Neural cell (in vitro differentiated cells): Measurements from ENCODE around the gene TMEM50B. TPM values are rescaled to one million over a fixed set of nuclear protein-coding genes. Genes with fewer than 3 reads are reported as not detected.
"Not testable (repeated sequence)": the region's sequence is repeated elsewhere in the genome, so short reads cannot be mapped to it uniquely, and the experiment has no call there.

Experiments
- H2AFZ ChIP-seq: fragments of 200-600, 300-800 bp; sonication (generic), shearing (Covaris generic); 2 replicates; pipeline ENCODE4 v1.6.0; 2014; ENCODE audit warnings: low read depth, mild to moderate bottlenecking, antibody characterized with exemption, low read length, moderate library complexity
- H3F3A ChIP-seq: fragments of 200-600 bp; shearing (Covaris generic); 2 replicates; pipeline ENCODE4 v1.6.1; 2016; ENCODE audit warnings: mild to moderate bottlenecking, moderate library complexity, mixed read lengths, antibody characterized with exemption, low read length; ENCODE audit not compliant: insufficient read depth, poor library complexity, severe bottlenecking
- H3K27ac ChIP-seq: fragments of 200-600, 300-800 bp; sonication (generic), shearing (Covaris generic); 2 replicates; pipeline ENCODE4 v1.5.1; 2014; ENCODE audit warnings: mild to moderate bottlenecking, low read length, moderate library complexity
- H3K27me3 ChIP-seq: fragments of 300-800, 200-600 bp; sonication (generic), shearing (Covaris generic); 2 replicates; pipeline ENCODE4 v1.6.0; 2014; ENCODE audit warnings: mild to moderate bottlenecking, low read depth, low read length, moderate library complexity; ENCODE audit not compliant: insufficient read depth
- H3K36me3 ChIP-seq: fragments of 300-800, 200-600 bp; sonication (generic), shearing (Covaris generic); 2 replicates; pipeline ENCODE4 v1.5.1; 2014; ENCODE audit warnings: mild to moderate bottlenecking, antibody characterized with exemption, low read length, moderate library complexity; ENCODE audit not compliant: insufficient read depth
- H3K4me2 ChIP-seq: fragments of 300-800, 200-600 bp; sonication (generic), shearing (Covaris generic); 2 replicates; pipeline ENCODE4 v1.6.0; 2014; ENCODE audit warnings: mild to moderate bottlenecking, low read length
- H3K4me3 ChIP-seq: fragments of 300-800, 200-600 bp; sonication (generic), shearing (Covaris generic); 2 replicates; pipeline ENCODE4 v1.5.1; 2014; ENCODE audit warnings: mild to moderate bottlenecking, low read length, moderate library complexity
- H3K79me2 ChIP-seq: fragments of 200-600 bp; shearing (Covaris generic); replicated peaks from 2 replicates; pipeline ENCODE4 v1.6.0; 2014; ENCODE audit warnings: mild to moderate bottlenecking, low read length, moderate library complexity; ENCODE audit not compliant: insufficient read depth
- H3K9ac ChIP-seq: fragments of 300-800, 200-600 bp; sonication (generic), shearing (Covaris generic); 2 replicates; pipeline ENCODE4 v1.6.1; 2016; ENCODE audit warnings: mild to moderate bottlenecking, low read length, mixed read lengths
- H3K9me2 ChIP-seq: fragments of 200-600 bp; shearing (Covaris generic); 2 replicates; pipeline ENCODE4 v1.6.1; 2016; ENCODE audit warnings: mild to moderate bottlenecking, low read length, mixed read lengths; ENCODE audit not compliant: insufficient read depth
- H3K9me3 ChIP-seq: fragments of 200-600, 300-800 bp; sonication (generic), shearing (Covaris generic); 2 replicates; pipeline ENCODE4 v1.6.1; 2016; ENCODE audit warnings: mild to moderate bottlenecking, mixed run types, low read length, moderate library complexity, mixed read lengths
- H4K20me1 ChIP-seq: fragments of 200-600 bp; shearing (Covaris generic); 2 replicates; pipeline ENCODE4 v1.6.1; 2016; ENCODE audit warnings: mild to moderate bottlenecking, mixed run types; ENCODE audit not compliant: insufficient read depth
- EP300 ChIP-seq: fragments of 450-650 bp; conservative IDR thresholded peaks from 2 replicates; pipeline ENCODE4 v1.6.1; 2014; ENCODE audit warnings: antibody characterized with exemption, mild to moderate bottlenecking, moderate library complexity; ENCODE audit not compliant: poor library complexity, severe bottlenecking
- EZH2 ChIP-seq: fragments of 200-600, 300-800 bp; shearing (Covaris generic), sonication (generic); IDR thresholded peaks from 2 replicates; pipeline ENCODE4 v1.6.1; 2014; ENCODE audit warnings: antibody characterized with exemption, low read length, borderline replicate concordance, mild to moderate bottlenecking; ENCODE audit not compliant: insufficient read depth, poor library complexity, severe bottlenecking
- MXI1 ChIP-seq: fragments of 450-650 bp; conservative IDR thresholded peaks from 2 replicates; pipeline ENCODE4 v1.6.1; 2014; ENCODE audit warnings: antibody characterized with exemption, mild to moderate bottlenecking; ENCODE audit not compliant: poor library complexity, severe bottlenecking
- POLR2AphosphoS5 ChIP-seq: IDR thresholded peaks from 2 replicates; pipeline ENCODE4 v1.6.1; 2012
- RAD21 ChIP-seq: fragments of 450-650 bp; conservative IDR thresholded peaks from 2 replicates; pipeline ENCODE4 v1.6.1; 2014; ENCODE audit warnings: antibody characterized with exemption, mild to moderate bottlenecking, moderate library complexity
- SMC3 ChIP-seq: fragments of 450-650 bp; conservative IDR thresholded peaks from 2 replicates; pipeline ENCODE4 v1.6.1; 2014; ENCODE audit warnings: antibody characterized with exemption, mild to moderate bottlenecking, moderate library complexity; ENCODE audit not compliant: poor library complexity
- TAF1 ChIP-seq: IDR thresholded peaks from 2 replicates; pipeline ENCODE4 v1.6.1; 2012; ENCODE audit warnings: low read depth
- polyA plus RNA-seq: library from polyadenylated mRNA; depleted of rRNA; stranded (reverse); fragments of >200 nt; gene quantifications from 2 replicates; pipeline ENCODE4 v1.2.3, GENCODE V29; 2014
- TF ChIP-seq, protein P1 (sequence below): fragments of 450-650 bp; IDR thresholded peaks from 2 replicates; pipeline ENCODE4 v1.5.1; 2014; ENCODE audit warnings: antibody characterized with exemption, mild to moderate bottlenecking, moderate library complexity; ENCODE audit not compliant: poor library complexity, severe bottlenecking
- TF ChIP-seq, protein P2 (sequence below): IDR thresholded peaks from 2 replicates; pipeline ENCODE4 v1.6.1; 2012; ENCODE audit warnings: borderline replicate concordance

Gene TMEM50B
- polyA plus RNA-seq, 1 donor from 2014 or later: 69.4 TPM

DNA sequence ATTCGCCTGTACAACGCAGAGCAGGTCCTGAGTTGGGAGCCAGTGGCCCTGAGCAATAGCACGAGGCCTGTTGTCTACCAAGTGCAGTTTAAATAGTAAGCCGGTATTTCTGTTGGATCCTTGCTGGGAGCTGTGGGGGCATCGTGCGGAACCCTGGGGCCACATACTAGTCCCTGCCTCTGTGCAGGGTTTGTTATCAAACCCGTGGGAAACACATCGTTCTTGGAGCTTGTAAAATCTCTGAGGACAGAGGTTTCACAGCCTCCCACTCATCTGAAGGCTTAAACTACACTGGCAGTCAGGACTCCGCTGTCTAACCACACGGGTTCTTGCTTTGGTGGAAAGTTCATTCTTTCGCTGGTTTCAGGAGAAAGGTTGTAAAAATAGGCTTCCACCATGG lies 64.8 kb downstream of the TMEM50B start:
- Histone ChIP-seq H3K79me2 (no peaks in the 10 kb centered on the region), H3K27ac (no peak overlapping the region), H3K9me2 (no peaks in the 10 kb centered on the region), H4K20me1 (no peaks in the 10 kb centered on the region), H2AFZ (no peak overlapping the region), H3F3A (no peaks in the 10 kb centered on the region), H3K27me3 (no peaks in the 10 kb centered on the region), H3K4me2 (no peak overlapping the region), H3K4me3 (no peak overlapping the region), H3K9me3 (no peaks in the 10 kb centered on the region), H3K9ac (no peak overlapping the region), H3K36me3 (no peaks in the 10 kb centered on the region)
- TF ChIP-seq EP300 (no peak), POLR2AphosphoS5 (no peak), TAF1 (no peak)
- TF ChIP-seq, protein P1, sequence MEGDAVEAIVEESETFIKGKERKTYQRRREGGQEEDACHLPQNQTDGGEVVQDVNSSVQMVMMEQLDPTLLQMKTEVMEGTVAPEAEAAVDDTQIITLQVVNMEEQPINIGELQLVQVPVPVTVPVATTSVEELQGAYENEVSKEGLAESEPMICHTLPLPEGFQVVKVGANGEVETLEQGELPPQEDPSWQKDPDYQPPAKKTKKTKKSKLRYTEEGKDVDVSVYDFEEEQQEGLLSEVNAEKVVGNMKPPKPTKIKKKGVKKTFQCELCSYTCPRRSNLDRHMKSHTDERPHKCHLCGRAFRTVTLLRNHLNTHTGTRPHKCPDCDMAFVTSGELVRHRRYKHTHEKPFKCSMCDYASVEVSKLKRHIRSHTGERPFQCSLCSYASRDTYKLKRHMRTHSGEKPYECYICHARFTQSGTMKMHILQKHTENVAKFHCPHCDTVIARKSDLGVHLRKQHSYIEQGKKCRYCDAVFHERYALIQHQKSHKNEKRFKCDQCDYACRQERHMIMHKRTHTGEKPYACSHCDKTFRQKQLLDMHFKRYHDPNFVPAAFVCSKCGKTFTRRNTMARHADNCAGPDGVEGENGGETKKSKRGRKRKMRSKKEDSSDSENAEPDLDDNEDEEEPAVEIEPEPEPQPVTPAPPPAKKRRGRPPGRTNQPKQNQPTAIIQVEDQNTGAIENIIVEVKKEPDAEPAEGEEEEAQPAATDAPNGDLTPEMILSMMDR: no peak

DNA sequence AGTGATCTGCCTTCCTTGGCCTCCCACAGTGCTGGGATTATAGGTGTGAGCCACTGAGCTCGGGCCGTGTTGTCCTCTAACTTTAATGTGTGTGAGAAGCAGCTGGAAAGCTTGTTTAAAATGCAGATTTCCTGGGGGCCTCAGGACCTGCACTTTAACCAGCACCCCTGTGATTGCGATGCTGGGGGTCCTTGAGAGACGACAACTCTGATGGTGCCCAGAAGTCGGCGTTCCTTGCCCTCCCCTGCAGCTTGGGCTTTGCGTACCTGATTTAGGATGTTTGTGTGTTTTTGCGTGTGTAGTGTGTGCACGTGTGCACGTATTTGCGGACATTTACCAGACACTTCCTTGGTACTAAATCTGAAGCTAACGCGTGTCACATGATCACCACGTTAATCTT lies 65.7 kb downstream of the TMEM50B start:
- Histone ChIP-seq H3K9ac (no peak overlapping the region), H3K27ac (no peak overlapping the region), H3F3A (no peaks in the 10 kb centered on the region), H3K27me3 (no peaks in the 10 kb centered on the region), H4K20me1 (no peaks in the 10 kb centered on the region), H3K9me3 (no peaks in the 10 kb centered on the region), H3K79me2 (no peaks in the 10 kb centered on the region), H2AFZ (no peak overlapping the region), H3K36me3 (no peaks in the 10 kb centered on the region), H3K4me3 (no peak overlapping the region), H3K9me2 (no peaks in the 10 kb centered on the region), H3K4me2 (no peak overlapping the region)
- TF ChIP-seq, protein P1: no peak

DNA sequence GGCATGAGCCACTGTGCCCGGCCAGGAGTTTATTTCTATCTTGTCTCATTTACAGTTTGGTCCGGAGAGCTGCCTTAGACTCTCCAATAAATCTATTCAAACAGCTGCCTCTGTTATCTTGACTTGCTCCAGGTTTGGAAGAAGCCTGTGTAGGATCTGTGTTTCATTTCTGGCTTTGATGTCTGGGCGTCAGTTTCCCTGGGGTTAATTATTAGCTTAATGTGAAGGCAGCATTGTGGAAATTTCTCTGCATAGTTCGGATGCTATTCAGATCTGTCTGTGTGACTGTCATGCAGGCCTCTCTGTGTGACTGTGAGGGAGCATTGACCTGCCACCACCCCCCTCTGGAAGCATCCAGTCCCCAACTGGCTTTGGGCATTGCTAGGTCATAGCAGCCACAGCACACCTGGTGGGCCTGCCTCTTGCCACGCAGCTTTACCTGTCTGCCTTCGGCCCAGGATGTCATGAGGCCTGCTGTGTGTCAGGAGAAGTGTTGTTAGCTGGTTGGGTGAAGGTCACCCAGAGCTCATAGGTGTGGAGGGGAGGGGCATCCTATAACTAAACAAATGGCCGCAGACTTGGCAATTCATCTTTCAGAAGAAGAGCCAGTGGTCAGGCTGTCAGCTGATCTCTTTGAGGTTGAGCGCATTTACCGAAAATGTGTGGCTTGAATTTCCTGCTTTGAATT lies 66.8 kb downstream of the TMEM50B start:
- Histone ChIP-seq H3F3A (no peaks in the 10 kb centered on the region), H3K9ac (no peak overlapping the region), H3K36me3 (no peaks in the 10 kb centered on the region), H2AFZ (no peak overlapping the region), H3K27ac (no peak overlapping the region), H3K9me2 (no peaks in the 10 kb centered on the region), H3K4me3 (no peak overlapping the region), H3K9me3 (no peaks in the 10 kb centered on the region), H4K20me1 (no peaks in the 10 kb centered on the region), H3K27me3 (no peaks in the 10 kb centered on the region), H3K4me2 (no peak overlapping the region), H3K79me2 (no peaks in the 10 kb centered on the region)
- TF ChIP-seq MXI1 (no peak), TAF1 (no peak), SMC3 (no peak), POLR2AphosphoS5 (no peak), EZH2 (no peak), EP300 (no peak), RAD21 (no peak)
- TF ChIP-seq, protein P1: no peak
- TF ChIP-seq, protein P2, sequence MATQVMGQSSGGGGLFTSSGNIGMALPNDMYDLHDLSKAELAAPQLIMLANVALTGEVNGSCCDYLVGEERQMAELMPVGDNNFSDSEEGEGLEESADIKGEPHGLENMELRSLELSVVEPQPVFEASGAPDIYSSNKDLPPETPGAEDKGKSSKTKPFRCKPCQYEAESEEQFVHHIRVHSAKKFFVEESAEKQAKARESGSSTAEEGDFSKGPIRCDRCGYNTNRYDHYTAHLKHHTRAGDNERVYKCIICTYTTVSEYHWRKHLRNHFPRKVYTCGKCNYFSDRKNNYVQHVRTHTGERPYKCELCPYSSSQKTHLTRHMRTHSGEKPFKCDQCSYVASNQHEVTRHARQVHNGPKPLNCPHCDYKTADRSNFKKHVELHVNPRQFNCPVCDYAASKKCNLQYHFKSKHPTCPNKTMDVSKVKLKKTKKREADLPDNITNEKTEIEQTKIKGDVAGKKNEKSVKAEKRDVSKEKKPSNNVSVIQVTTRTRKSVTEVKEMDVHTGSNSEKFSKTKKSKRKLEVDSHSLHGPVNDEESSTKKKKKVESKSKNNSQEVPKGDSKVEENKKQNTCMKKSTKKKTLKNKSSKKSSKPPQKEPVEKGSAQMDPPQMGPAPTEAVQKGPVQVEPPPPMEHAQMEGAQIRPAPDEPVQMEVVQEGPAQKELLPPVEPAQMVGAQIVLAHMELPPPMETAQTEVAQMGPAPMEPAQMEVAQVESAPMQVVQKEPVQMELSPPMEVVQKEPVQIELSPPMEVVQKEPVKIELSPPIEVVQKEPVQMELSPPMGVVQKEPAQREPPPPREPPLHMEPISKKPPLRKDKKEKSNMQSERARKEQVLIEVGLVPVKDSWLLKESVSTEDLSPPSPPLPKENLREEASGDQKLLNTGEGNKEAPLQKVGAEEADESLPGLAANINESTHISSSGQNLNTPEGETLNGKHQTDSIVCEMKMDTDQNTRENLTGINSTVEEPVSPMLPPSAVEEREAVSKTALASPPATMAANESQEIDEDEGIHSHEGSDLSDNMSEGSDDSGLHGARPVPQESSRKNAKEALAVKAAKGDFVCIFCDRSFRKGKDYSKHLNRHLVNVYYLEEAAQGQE: no peak

DNA sequence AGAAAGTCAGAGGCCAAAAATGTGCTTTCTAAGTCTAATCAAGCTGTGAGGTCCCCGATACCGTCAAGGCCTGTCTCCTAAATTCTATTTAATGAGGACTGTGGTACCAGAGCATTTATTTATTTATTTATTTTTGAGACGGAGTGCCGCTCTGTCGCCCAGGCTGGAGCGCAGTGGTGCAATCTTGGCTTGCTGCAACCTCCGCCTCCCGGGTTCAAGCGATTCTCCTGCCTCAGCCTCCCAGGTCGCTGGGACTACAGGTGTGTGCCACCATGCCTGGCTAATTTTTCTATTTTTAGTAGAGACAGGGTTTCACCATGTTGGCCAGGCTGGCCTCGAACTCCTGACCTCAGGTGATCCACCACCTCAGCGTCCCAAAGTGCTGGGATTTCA lies 67.3 kb downstream of the TMEM50B start:
- not testable (repeated sequence) for H3K9me2 ChIP-seq, H3K4me3 ChIP-seq, H3K36me3 ChIP-seq, H3K9me3 ChIP-seq, H4K20me1 ChIP-seq, H2AFZ ChIP-seq, H3F3A ChIP-seq, H3K27me3 ChIP-seq, H3K27ac ChIP-seq, H3K79me2 ChIP-seq, H3K9ac ChIP-seq, H3K4me2 ChIP-seq
